Stimulated activated effector memory CD8-positive, alpha-beta T cell treated with anti-CD3 and anti-CD28 coated beads, Interleukin-12 subunit alpha, Interleukin-12 subunit beta, amount 100 ng/mL, for 72 hours (primary cell): ENCODE data around the gene ZNF451.
"Not testable (repeated sequence)": the region's sequence is repeated elsewhere in the genome, so short reads cannot be mapped to it uniquely, and the experiment has no call there.

Experiments used
- ATAC-seq: fragments of 150-1000 bp; cut with Tn5 transposase; 2 replicates; pipeline ENCODE4 v1.10.0; 2021
- DNase-seq, 2 donors: peaks; one replicate each; pipeline ENCODE4 v3.0.0; 2021 to 2022; ENCODE audit warnings: low spot score in 2 of 2
- H3K27ac Mint-ChIP-seq: one replicate; pipeline ENCODE4 v1.8.0; 2022; ENCODE audit warnings: mild to moderate bottlenecking, mixed read lengths
- H3K36me3 Mint-ChIP-seq: one replicate; pipeline ENCODE4 v1.8.0; 2022; ENCODE audit warnings: mild to moderate bottlenecking, mixed read lengths
- H3K4me1 Mint-ChIP-seq: one replicate; pipeline ENCODE4 v1.8.0; 2022; ENCODE audit warnings: mixed read lengths
- H3K4me3 Mint-ChIP-seq: one replicate; pipeline ENCODE4 v1.8.0; 2022; ENCODE audit warnings: mild to moderate bottlenecking, mixed read lengths
- H3K9me3 Mint-ChIP-seq: one replicate; pipeline ENCODE4 v1.8.0; 2022; ENCODE audit warnings: mixed read lengths

ZNF451 gene, protein sequence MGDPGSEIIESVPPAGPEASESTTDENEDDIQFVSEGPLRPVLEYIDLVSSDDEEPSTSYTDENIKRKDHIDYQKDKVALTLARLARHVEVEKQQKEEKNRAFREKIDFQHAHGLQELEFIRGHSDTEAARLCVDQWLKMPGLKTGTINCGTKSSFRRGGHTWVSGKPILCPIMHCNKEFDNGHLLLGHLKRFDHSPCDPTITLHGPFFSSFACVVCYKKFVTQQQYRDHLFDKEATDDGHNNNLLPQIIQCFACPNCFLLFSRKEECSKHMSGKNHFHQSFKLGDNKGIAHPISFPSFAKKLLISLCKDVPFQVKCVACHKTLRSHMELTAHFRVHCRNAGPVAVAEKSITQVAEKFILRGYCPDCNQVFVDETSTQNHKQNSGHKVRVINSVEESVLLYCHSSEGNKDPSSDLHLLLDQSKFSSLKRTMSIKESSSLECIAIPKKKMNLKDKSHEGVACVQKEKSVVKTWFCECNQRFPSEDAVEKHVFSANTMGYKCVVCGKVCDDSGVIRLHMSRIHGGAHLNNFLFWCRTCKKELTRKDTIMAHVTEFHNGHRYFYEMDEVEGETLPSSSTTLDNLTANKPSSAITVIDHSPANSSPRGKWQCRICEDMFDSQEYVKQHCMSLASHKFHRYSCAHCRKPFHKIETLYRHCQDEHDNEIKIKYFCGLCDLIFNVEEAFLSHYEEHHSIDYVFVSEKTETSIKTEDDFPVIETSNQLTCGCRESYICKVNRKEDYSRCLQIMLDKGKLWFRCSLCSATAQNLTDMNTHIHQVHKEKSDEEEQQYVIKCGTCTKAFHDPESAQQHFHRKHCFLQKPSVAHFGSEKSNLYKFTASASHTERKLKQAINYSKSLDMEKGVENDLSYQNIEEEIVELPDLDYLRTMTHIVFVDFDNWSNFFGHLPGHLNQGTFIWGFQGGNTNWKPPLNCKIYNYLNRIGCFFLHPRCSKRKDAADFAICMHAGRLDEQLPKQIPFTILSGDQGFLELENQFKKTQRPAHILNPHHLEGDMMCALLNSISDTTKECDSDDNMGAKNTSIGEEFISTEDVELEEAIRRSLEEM

DNA sequence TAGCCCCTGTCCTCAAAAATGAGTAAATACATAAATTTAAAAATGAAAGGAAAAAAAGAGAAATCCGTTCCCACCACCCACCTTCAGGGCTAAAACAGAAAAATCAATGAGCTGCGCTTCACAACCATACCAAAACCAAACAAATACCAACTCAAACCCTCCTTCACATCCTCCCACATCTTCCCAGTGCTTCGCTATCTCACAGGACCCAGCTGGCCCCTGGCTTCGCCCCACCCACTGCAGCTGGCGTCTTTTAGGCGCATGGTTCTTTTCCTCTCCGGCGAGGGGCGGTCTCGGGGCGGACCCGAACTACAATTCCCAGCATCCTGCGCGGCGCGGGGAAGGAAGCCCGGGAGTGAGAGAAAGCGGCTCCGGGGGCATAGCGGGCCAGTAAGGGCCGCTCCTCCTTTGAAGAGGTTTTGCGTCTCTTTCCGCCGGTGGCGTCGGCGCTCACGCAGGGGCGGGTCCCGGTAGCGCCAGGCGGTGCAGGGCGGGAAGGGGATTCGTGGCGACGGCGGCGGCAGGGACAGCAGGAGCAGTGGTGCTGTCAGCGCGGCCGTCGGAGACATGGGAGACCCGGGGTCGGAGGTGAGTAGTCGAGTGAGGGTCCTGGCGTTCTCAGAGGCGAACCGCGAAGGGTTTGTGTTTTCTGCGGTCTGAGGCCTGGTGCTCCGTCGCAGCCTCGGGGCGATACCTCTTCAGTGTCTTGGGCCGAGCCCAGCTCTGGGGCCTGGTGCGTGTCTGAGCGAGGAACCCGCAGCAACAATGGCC lies at the start of gene ZNF451:
TSS of gene ZNF451 (plus strand) at position 502 of the 771 bp plus-strand sequence. CDS start at position 568, 66 bp downstream.
- H3K4me1 Mint-ChIP-seq = peaks cover 35% of the 10 kb centered on the region
- peak within 1 kb of the TSS; percentile 74 for H3K4me3 Mint-ChIP-seq
- peaks cover 45% of the 10 kb centered on the region for H3K36me3 Mint-ChIP-seq
- peak within 1 kb of the TSS; percentile 74 for H3K27ac Mint-ChIP-seq
- ATAC-seq = peak; percentile 94
- H3K9me3 Mint-ChIP-seq = no peaks in the 10 kb centered on the region
- peak; percentile 91 to 98 for DNase-seq

DNA sequence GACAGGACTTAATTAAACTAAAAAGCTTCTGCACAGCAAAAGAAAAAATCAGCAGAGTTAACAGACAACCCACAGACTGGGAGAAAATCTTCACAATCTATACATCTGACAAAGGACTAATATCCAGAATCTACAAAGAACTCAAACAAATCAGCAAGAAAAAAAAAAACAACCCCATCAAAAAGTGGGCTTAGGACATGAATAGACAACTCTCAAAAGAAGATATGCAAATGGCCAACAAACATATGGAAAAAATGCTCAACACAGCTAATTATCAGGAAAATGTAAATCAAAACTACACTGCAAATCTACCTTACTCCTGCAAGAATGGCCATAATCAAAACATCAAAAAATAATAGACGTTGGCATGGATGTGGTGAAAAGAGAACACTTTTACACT lies 45.9 kb upstream of the ZNF451 start:
- H3K4me3 Mint-ChIP-seq, DNase-seq, ATAC-seq, H3K27ac Mint-ChIP-seq, H3K9me3 Mint-ChIP-seq: not testable (repeated sequence)
- H3K36me3 Mint-ChIP-seq = peaks cover 13% of the 10 kb centered on the region
- peaks cover 13% of the 10 kb centered on the region for H3K4me1 Mint-ChIP-seq

DNA sequence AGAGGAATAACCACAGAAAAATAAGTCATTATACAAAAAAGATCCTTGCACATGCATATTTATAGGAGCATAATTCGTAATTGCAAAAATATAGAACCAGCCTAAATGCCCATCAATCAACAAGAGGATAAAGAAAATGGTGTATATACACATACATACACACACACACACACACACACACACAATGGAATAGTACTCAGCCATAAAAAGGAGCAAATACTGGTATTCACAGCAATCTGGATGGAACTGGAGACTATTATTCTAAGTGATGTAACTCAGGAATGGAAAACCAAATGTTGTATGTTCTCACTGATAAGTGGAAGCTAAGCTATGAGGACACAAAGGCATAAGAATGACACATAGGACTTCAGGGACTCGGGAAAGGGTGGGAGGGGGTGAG lies 45.4 kb upstream of the ZNF451 start:
- no peak for ATAC-seq
- Mint-ChIP-seq H3K4me1 (peaks cover 18% of the 10 kb centered on the region), H3K4me3 (no peak overlapping the region)

DNA sequence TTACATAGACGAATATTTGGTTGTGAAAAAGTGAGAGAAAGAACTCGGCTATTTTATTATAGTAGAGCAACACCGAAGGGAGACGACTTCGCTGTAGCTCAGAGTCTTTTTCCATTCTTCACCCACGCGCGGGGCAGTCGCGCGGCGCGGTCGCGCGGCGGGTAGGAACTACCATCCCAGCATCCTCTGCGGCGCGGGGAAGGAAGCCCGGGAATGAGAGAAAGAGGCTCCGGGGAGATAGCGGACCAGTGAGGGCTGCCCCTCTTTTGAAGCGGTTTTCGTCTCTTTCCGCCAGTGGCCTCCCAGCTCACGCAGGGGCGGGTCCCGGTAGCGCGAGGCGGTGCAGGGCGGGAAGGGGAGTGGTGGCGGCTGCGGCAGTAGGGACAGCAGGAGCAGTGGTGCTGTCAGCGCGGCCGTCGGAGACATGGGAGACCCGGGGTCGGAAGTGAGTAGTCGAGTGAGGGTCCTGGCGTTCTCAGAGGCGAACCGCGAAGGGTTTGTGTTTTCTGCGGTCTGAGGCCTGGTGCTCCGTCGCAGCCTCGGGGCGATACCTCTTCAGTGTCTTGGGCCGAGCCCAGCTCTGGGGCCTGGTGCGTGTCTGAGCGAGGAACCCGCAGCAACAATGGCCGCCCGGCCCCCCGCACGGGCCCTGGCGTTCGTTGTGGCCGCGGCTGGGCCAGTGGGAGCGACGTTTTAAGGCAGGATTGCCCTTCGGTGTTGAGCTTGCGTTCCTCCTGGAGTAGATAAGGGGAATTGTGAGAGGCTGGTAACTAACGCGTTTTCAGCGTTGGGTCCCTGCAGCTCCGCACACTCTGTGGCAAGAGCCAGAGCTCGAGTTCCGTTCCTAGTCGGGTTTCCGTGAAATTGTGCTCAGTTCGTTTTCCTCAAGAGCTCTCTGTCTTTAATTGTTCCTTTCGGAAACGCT lies 43.4 kb upstream of the ZNF451 start, which contains the start of gene KIAA1586:
TSS of gene KIAA1586 (plus strand) at position 362 of the 925 bp plus-strand sequence. CDS start at position 425, 63 bp downstream.
- Mint-ChIP-seq H3K36me3 (peaks cover 38% of the 10 kb centered on the region), H3K27ac (peak within 1 kb of the TSS; percentile 94), H3K4me3 (peak within 1 kb of the TSS; percentile 89), H3K4me1 (peaks cover 21% of the 10 kb centered on the region)
- DNase-seq (peak; percentile 59 to 88), ATAC-seq (peak; percentile 95)
- H3K9me3 Mint-ChIP-seq = not testable (repeated sequence)

More for the DNA sequence above, 45.4 kb upstream of the ZNF451 start:
- Mint-ChIP-seq H3K9me3 (no peaks in the 10 kb centered on the region), H3K27ac (no peak overlapping the region), H3K36me3 (peaks cover 18% of the 10 kb centered on the region)
- DNase-seq = no peak

DNA sequence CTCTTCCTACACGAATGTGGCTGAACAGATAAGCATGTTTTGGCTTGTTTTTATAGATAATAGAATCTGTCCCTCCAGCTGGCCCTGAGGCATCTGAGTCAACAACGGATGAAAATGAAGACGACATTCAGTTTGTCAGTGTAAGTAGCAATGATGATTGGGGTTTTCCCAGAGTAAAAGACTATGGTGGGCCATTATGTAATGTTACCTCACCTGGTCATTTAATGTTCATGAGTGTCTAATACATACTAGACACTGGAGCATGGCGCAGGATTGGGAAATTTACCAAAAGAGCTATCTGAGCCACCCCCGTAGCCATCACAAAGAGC lies 42.8 kb upstream of the ZNF451 start:
- not testable (repeated sequence) for H3K4me3 Mint-ChIP-seq, H3K27ac Mint-ChIP-seq, DNase-seq, H3K9me3 Mint-ChIP-seq
- Mint-ChIP-seq H3K4me1 (peaks cover 21% of the 10 kb centered on the region), H3K36me3 (peaks cover 45% of the 10 kb centered on the region)
- ATAC-seq = peak; percentile 57

DNA sequence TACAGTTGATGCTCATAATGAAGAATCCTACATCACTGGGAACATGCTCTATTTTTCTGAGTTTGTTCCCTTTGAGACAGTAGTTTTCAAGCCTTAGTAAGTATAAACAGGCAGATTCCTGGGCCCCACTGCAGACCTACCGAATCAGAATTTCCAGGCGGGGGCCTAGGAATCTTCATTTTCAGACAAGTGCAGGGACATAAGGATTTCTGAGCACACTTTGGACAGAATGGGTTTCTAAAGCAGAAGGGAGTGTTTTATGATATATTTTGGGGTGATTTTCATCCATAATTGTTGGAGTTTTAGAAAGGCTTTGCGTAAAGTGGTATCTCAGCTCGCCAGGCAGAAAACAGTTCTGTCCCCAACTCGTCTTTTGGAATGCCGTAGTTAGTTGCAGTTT lies 42.1 kb upstream of the ZNF451 start:
- H3K27ac Mint-ChIP-seq = peak overlapping the region; percentile 82
- peaks cover 51% of the 10 kb centered on the region for H3K36me3 Mint-ChIP-seq
- DNase-seq, ATAC-seq, H3K9me3 Mint-ChIP-seq: not testable (repeated sequence)
- H3K4me1 Mint-ChIP-seq = peaks cover 21% of the 10 kb centered on the region
- peak overlapping the region; percentile 58 for H3K4me3 Mint-ChIP-seq

DNA sequence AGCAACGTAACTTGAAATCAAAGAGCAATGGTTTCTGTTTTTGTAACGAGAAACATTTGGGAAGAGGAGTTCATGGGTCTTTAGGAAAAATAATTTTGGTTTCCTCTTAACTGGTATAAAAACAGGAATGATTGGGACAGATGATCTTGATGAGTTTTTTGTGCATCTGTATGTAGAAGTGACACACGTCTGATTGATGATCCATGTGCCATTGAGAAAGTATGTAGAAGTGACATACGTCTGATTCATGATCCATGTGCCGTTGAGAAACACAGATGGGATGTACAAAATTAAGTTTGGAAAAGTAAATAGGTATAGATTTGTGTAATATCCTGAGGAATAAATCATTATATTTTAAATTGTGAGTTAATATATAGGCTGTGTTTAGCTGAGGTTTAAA lies 41.4 kb upstream of the ZNF451 start:
- Mint-ChIP-seq H3K27ac (no peak overlapping the region), H3K36me3 (peaks cover 58% of the 10 kb centered on the region), H3K4me3 (peak overlapping the region; percentile 58), H3K9me3 (no peaks in the 10 kb centered on the region), H3K4me1 (peaks cover 21% of the 10 kb centered on the region)
- DNase-seq (no peak), ATAC-seq (no peak)

DNA sequence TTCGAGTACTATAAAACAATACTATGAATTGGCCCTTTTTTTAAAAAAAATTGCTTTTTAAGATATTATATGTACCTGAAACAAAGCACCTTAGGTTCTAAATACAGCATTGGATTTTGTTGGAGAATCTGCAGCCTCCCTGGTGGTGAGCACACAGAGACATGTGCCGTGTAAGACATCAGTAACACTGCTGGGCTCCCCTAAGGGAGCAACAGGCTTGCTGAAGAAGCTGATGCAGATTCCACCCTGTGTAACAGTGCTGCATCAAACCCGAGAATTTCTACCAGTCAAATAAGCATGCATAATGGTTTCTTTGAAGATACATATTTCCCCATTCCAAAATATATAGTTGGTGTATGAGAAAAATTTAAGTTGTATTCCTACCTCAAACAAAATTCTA lies 26.1 kb upstream of the ZNF451 start:
- Mint-ChIP-seq H3K27ac (no peak overlapping the region), H3K36me3 (peaks cover 71% of the 10 kb centered on the region), H3K4me1 (no peaks in the 10 kb centered on the region), H3K4me3 (no peak overlapping the region), H3K9me3 (no peaks in the 10 kb centered on the region)
- no peak for DNase-seq
- ATAC-seq = no peak

DNA sequence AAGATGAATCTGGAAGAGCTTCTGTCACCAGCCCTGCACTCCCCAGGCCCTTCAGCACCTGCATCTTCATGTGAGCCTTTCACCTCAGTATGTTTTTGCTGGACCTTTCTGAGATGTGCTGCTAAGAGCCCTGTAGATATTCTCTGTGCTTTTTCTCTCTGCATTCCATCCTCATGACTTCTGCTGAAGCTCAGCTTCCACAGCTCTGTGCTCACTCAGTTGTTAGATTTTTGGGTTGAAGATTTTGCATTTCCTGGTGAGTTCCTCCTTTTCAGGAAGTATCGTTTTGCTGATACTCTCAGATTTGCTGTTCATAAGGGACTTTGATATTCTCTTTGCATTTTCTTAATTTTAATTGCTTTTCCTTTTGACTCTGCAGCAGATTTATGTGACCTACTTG lies 25.2 kb upstream of the ZNF451 start:
- no peak for DNase-seq
- H3K4me1 Mint-ChIP-seq = no peaks in the 10 kb centered on the region

DNA sequence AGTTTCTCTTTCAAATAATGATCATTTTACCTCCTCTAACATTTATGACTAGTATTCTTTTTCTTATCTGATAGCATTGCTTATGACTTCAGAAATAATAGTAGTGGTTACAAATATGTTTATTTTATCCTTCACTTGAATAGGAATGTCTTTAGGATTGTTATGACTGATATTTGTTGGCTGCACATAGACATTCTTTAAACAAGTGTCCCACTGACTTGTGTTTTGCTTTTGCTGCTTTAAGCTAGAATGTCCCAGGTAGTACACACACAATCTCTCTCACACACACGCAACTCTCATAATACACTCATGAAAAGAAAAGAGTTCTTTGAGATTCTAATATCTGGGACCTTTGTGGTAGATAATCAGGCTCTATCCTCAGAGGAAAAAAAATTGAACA lies 21.9 kb upstream of the ZNF451 start:
- Mint-ChIP-seq H3K36me3 (peaks cover 32% of the 10 kb centered on the region), H3K4me3 (no peak overlapping the region), H3K27ac (no peak overlapping the region), H3K4me1 (no peaks in the 10 kb centered on the region), H3K9me3 (no peaks in the 10 kb centered on the region)
- DNase-seq (no peak), ATAC-seq (no peak)

More for the DNA sequence above, 25.2 kb upstream of the ZNF451 start:
- Mint-ChIP-seq H3K27ac (no peak overlapping the region), H3K9me3 (no peaks in the 10 kb centered on the region), H3K4me3 (no peak overlapping the region), H3K36me3 (peaks cover 65% of the 10 kb centered on the region)
- ATAC-seq = no peak

DNA sequence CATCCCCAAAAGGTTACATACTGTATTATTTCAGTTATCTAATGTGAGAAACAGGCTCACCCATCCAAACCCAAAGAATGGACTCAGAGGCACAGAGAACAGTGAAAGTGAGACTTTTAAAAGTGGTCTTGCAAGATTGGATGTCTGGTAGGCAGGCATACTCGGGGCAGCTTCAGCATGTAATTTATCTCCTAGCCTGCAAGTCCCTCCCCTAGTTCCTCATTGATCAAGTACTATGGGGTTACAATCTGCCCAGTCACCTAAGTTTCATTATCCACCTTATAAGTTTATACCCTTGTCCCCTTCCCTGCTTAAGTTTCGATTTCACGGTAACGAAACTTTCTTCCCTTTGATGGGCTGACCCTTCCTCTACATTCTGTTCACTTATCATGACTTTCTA lies 20.8 kb upstream of the ZNF451 start:
- Mint-ChIP-seq H3K4me3 (no peak overlapping the region), H3K36me3 (peaks cover 22% of the 10 kb centered on the region), H3K9me3 (no peaks in the 10 kb centered on the region), H3K27ac (no peak overlapping the region), H3K4me1 (no peaks in the 10 kb centered on the region)
- DNase-seq (no peak), ATAC-seq (no peak)

DNA sequence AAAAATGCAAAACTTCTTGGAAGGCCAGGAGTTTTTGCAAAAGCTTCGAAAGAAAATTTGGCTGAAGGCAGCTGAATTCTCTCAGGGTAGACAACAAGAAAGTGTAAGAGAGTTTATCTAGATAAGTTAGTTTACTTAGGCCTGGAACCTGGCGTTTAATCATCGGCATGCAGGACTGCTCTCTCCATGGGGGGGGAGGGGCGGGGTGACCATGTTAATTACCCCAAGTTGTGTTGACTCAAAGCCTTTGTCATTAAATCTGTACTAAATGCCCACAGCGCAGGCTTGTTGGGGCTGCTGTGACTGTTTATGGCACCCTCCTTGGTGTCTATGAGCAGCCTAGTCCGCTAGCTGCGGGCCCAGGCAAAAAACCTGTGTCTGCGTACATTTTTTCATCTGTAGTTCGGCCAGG lies 20.1 kb upstream of the ZNF451 start:
- DNase-seq (no peak), ATAC-seq (no peak)
- H3K27ac Mint-ChIP-seq = no peak overlapping the region
- H3K36me3 Mint-ChIP-seq = peaks cover 15% of the 10 kb centered on the region
- no peaks in the 10 kb centered on the region for H3K4me1 Mint-ChIP-seq
- no peaks in the 10 kb centered on the region for H3K9me3 Mint-ChIP-seq
- no peak overlapping the region for H3K4me3 Mint-ChIP-seq

DNA sequence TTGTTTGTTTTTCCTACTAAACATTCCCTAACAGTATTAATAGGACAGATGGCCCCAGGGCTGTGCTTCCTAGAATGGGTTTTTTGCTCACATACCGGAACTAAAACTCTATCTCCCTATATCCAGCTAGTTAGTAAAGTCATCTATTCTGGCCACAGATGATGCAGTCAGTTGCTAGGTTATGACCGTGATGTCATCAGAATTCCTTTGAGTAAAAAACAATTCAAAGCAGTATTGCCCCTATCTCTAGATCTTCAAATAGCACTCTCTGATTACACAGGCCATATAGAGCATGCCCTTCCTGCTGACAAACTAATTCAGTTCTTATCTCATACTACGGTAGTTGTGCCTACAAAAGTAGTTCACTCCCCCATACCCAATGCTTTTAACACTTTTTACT lies 17.9 kb upstream of the ZNF451 start:
- ATAC-seq (no peak), DNase-seq (no peak)
- Mint-ChIP-seq H3K4me3 (no peak overlapping the region), H3K36me3 (peaks cover 4% of the 10 kb centered on the region), H3K27ac (no peak overlapping the region), H3K4me1 (no peaks in the 10 kb centered on the region), H3K9me3 (no peaks in the 10 kb centered on the region)

DNA sequence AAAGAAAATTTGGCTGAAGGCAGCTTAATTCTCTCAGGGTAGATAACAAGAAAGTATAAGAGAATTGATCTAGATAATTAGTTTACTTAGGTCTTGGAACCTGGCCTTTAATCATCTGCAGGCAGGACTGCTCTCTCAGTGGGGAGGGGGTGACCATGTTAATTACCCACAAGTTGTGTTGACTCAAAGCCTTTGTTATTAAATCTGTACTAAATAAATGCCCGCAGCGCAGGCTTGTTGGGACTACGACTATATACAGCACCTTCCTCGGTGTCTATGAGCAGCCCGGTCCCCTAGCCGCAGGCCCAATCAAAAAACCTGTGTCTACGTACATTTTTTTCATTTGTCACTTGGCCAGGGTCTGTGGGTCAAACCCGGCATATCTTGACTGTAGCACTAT lies 15.6 kb upstream of the ZNF451 start:
- DNase-seq (no peak), ATAC-seq (no peak)
- no peaks in the 10 kb centered on the region for H3K4me1 Mint-ChIP-seq
- H3K27ac Mint-ChIP-seq = no peak overlapping the region
- no peaks in the 10 kb centered on the region for H3K9me3 Mint-ChIP-seq
- H3K4me3 Mint-ChIP-seq = no peak overlapping the region
- no peaks in the 10 kb centered on the region for H3K36me3 Mint-ChIP-seq
